Left ventricle myocardium inferior (tissue), 1 donor: Measurements from ENCODE around the gene PAX6. TPM values are rescaled to one million over a fixed set of nuclear protein-coding genes. Genes with fewer than 3 reads are reported as not detected.

ENCODE experiments used
- DNase-seq: peaks from one replicate; pipeline ENCODE4 v3.0.0-alpha.2; 2020
- H3K27ac ChIP-seq: fragments of 200-600 bp; replicated peaks from 2 replicates; pipeline ENCODE4 v1.8.0; 2021
- H3K27me3 ChIP-seq: fragments of 200-600 bp; 2 replicates; pipeline ENCODE4 v1.8.0; 2021; ENCODE audit warnings: low read depth
- H3K36me3 ChIP-seq: fragments of 200-600 bp; 2 replicates; pipeline ENCODE4 v1.8.0; 2021
- H3K4me1 ChIP-seq: fragments of 200-600 bp; 2 replicates; pipeline ENCODE4 v1.8.0; 2021
- H3K4me3 ChIP-seq: fragments of 200-600 bp; 2 replicates; pipeline ENCODE4 v1.8.0; 2021; ENCODE audit warnings: mild to moderate bottlenecking, moderate library complexity
- H3K9me3 ChIP-seq: fragments of 200-600 bp; replicated peaks from 2 replicates; pipeline ENCODE4 v1.8.0; 2021
- CTCF ChIP-seq: fragments of 200-600 bp; IDR thresholded peaks from 2 replicates; pipeline ENCODE4 v1.8.0; 2021; ENCODE audit warnings: antibody characterized with exemption, mild to moderate bottlenecking, borderline replicate concordance
- intact Hi-C: fragments of 100-400 bp; cut with micrococcal nuclease; formaldehyde crosslinking; loops from one replicate; pipeline ENCODE4 v1.11.0; 2022
- total RNA-seq: library from RNA; stranded (reverse); fragmentation: NEBNext Ultra II Directional; extraction: Animal tissue kit (Norgen Biotek cat#: 25700); gene quantifications from one replicate; pipeline ENCODE4 v1.2.1, GENCODE V29; 2021
- donor health status: DM: no; HTN: yes; CAD: no; lungs with severe emphysema.

PAX6 gene
- total RNA-seq, 1 donor from 2014 or later = not detected

GRCh38 chr11:31824879-31825837 is 14.0 kb upstream of the PAX6 start:
- Histone ChIP-seq H3K27ac (no peak overlapping the region), H3K9me3 (no peaks in the 10 kb centered on the region)
- intact Hi-C loops = no loop called here

DNA sequence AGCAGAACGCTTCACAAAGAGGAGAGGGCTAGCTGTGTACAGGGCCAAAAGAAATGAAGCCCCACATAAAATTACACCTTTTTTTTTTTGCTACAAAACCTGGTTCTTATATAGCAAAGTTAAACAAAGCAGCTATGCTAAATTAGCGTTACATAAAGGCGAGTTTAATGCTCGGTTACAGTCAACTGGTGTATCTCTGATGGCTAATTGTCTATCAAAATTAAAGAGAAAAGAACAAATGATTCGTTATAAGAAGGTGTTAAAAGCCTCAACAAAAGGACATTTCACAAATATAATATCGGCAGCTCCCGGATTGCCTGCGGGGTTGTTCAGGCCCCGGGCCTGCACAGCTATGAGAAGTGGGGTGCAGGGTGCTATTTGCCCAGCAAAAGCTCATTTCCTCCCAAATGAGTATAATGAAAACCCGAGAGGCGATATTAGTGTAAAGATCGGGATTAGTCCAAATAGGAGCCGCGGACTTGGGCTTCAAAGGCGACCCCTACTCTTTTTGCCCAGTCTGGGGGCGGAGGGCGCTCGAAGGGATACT is 13.3 kb upstream of the PAX6 start:
- intact Hi-C loops = no loop called here
- Histone ChIP-seq H3K4me3 (no peak overlapping the region), H3K27ac (no peak overlapping the region), H3K36me3 (no peaks in the 10 kb centered on the region), H3K4me1 (peaks cover 32% of the 10 kb centered on the region), H3K9me3 (no peaks in the 10 kb centered on the region), H3K27me3 (peaks cover 100% of the 10 kb centered on the region)
- no peak for TF ChIP-seq CTCF
- no peak for DNase-seq

More at GRCh38 chr11:31824879-31825837, 14.0 kb upstream of the PAX6 start:
- DNase-seq = no peak
- peaks cover 100% of the 10 kb centered on the region for H3K27me3 ChIP-seq
- H3K36me3 ChIP-seq = no peaks in the 10 kb centered on the region
- H3K4me1 ChIP-seq = peaks cover 27% of the 10 kb centered on the region
- no peak for TF ChIP-seq CTCF
- H3K4me3 ChIP-seq = no peak overlapping the region

DNA sequence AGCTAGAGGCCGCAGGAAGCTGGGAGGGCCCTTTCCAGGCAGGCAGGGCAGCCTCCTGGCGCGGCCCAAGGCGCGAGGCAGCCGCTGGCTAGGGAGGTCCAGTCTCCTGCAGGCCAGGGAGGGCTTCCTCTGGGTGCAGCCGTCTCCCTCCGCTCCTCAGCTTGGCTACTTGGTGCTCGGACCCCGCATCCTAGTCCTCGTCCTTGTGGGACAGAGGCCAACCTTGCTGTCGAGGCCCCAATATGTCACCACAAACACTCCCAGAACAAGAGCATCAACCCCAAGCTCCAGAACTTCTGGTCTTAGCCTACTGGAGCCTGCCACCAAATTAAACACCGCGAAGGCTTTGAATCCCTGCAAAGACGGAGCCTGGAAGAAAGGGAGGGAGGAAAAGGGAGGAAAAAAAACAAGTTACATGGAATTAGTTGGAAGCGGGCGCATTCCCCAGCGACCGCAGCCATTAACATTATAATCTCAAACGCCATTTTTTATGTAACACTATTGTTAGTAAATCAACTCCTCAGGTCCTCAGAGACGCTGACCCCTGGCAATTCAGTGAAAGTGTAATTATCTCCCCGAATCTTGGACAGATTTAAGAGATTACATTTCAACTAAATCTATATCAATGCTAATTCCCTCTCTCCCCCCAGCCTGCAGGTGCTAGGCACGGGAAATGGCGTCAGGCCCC is 12.7 kb upstream of the PAX6 start:
- Histone ChIP-seq H3K36me3 (no peaks in the 10 kb centered on the region), H3K4me3 (no peak overlapping the region), H3K27me3 (peaks cover 100% of the 10 kb centered on the region), H3K27ac (no peak overlapping the region), H3K9me3 (no peaks in the 10 kb centered on the region), H3K4me1 (peaks cover 32% of the 10 kb centered on the region)
- no peak for DNase-seq
- intact Hi-C loops = no loop called here
- TF ChIP-seq CTCF = no peak

GRCh38 chr11:31822927-31823643 is 12.0 kb upstream of the PAX6 start:
- intact Hi-C loops = no loop called here
- DNase-seq = no peak
- no peak for TF ChIP-seq CTCF
- peaks cover 100% of the 10 kb centered on the region for H3K27me3 ChIP-seq
- H3K36me3 ChIP-seq = no peaks in the 10 kb centered on the region
- H3K4me1 ChIP-seq = peaks cover 35% of the 10 kb centered on the region
- no peaks in the 10 kb centered on the region for H3K9me3 ChIP-seq
- H3K27ac ChIP-seq = no peak overlapping the region
- H3K4me3 ChIP-seq = no peak overlapping the region
